C4-2B (cell line): ENCODE data around the gene RNF213.

Source experiments
- CTCF ChIP-seq: fragments of 450-650 bp; conservative IDR thresholded peaks from 2 replicates; pipeline ENCODE4 v1.5.1; 2017; ENCODE audit warnings: mild to moderate bottlenecking
- ZFX ChIP-seq: fragments of 450-650 bp; IDR thresholded peaks from 2 replicates; pipeline ENCODE4 v1.6.1; 2017

- TF ChIP-seq CTCF (no peak), ZFX (no peak)
Observed at GRCh38 chr17:80221351-80222105, 39.1 kb upstream of the RNF213 start.
